Measurements from ENCODE around the gene PRAMEF8. TPM values are rescaled to one million over a fixed set of nuclear protein-coding genes. Genes with fewer than 3 reads are reported as not detected.
"Not testable (repeated sequence)": the region's sequence is repeated elsewhere in the genome, so short reads cannot be mapped to it uniquely, and the experiment has no call there.

Gene PRAMEF8
- total and polyA plus RNA-seq, 2 experiments from 2014 or later: not detected

- H3K4me2 ChIP-seq; H3K27ac ChIP-seq; H3K4me3 ChIP-seq; H3K4me1 ChIP-seq (ENCODE audit: insufficient read depth); H3K27me3 ChIP-seq; H3K79me2 ChIP-seq; H3K9me2 ChIP-seq (replicated peaks; ENCODE audit: insufficient read depth); H4K20me1 ChIP-seq (ENCODE audit: insufficient read depth, poor library complexity, severe bottlenecking); H2AFZ ChIP-seq; DNase-seq (ENCODE audit: low spot score); H3K36me3 ChIP-seq (replicated peaks; ENCODE audit: insufficient read depth, low read depth): not testable (repeated sequence)
- WGBS (ENCODE audit: low lambda C conversion rate, missing lambda C conversion rate): 50% methylated on average over 2 of the region's 2 CpGs
- H3K9me3 ChIP-seq (ENCODE audit: low read depth): peaks cover 15% of the 10 kb centered on the region
Observed at GRCh38 chr1:13232056-13232455, 52.9 kb downstream of the PRAMEF8 start.

Small RNA genes lying within 50 kb of the gene (small RNA-seq; reads per million reads assigned to genes)
- gene RNU6-771P: not detected

Other genes with a start within 250 kb of the PRAMEF8 start
- gene PRAMEF27, start 228.6 kb downstream of the PRAMEF8 start, total RNA-seq: not detected in 2 replicates
- not detected in 2 replicates for gene PRAMEF27, start 228.6 kb downstream of the PRAMEF8 start, polyA plus RNA-seq
- not detected in 2 replicates for gene HNRNPCL3, start 224.4 kb downstream of the PRAMEF8 start, total RNA-seq
- gene HNRNPCL3, start 224.4 kb downstream of the PRAMEF8 start, polyA plus RNA-seq: not detected in 2 replicates
- gene PRAMEF25, start 214.4 kb downstream of the PRAMEF8 start, total RNA-seq: not detected in 2 replicates
- not detected in 2 replicates for gene PRAMEF25, start 214.4 kb downstream of the PRAMEF8 start, polyA plus RNA-seq
- gene HNRNPCL2, start 168.3 kb downstream of the PRAMEF8 start, total RNA-seq: not detected in 2 replicates
- gene HNRNPCL2, start 168.3 kb downstream of the PRAMEF8 start, polyA plus RNA-seq: not detected in 2 replicates
- gene PRAMEF26, start 129.1 kb downstream of the PRAMEF8 start, total RNA-seq: not detected in 2 replicates
- not detected in 2 replicates for gene PRAMEF26, start 129.1 kb downstream of the PRAMEF8 start, polyA plus RNA-seq
- not detected in 2 replicates for gene HNRNPCL4, start 119.5 kb downstream of the PRAMEF8 start, total RNA-seq
- not detected in 2 replicates for gene HNRNPCL4, start 119.5 kb downstream of the PRAMEF8 start, polyA plus RNA-seq
- not detected in 2 replicates for gene PRAMEF9, start 113.3 kb downstream of the PRAMEF8 start, total RNA-seq
- gene PRAMEF9, start 113.3 kb downstream of the PRAMEF8 start, polyA plus RNA-seq: not detected in 2 replicates
- not detected in 2 replicates for gene PRAMEF13, start 83.7 kb downstream of the PRAMEF8 start, total RNA-seq
- gene PRAMEF13, start 83.7 kb downstream of the PRAMEF8 start, polyA plus RNA-seq: not detected in 2 replicates
- not detected in 2 replicates for gene PRAMEF18, start 59.0 kb downstream of the PRAMEF8 start, total RNA-seq
- gene PRAMEF18, start 59.0 kb downstream of the PRAMEF8 start, polyA plus RNA-seq: not detected in 2 replicates
- not detected in 2 replicates for gene PRAMEF5, start 30.9 kb downstream of the PRAMEF8 start, total RNA-seq
- not detected in 2 replicates for gene PRAMEF5, start 30.9 kb downstream of the PRAMEF8 start, polyA plus RNA-seq
- gene PRAMEF33, start 18.4 kb upstream of the PRAMEF8 start, total RNA-seq: not detected in 2 replicates
- gene PRAMEF33, start 18.4 kb upstream of the PRAMEF8 start, polyA plus RNA-seq: not detected in 2 replicates
- gene PRAMEF15, start 30.4 kb upstream of the PRAMEF8 start, total RNA-seq: not detected in 2 replicates
- not detected in 2 replicates for gene PRAMEF15, start 30.4 kb upstream of the PRAMEF8 start, polyA plus RNA-seq
- gene PRAMEF14, start 62.0 kb upstream of the PRAMEF8 start, total RNA-seq: not detected in 2 replicates
- not detected in 2 replicates for gene PRAMEF14, start 62.0 kb upstream of the PRAMEF8 start, polyA plus RNA-seq
- gene PRAMEF19, start 86.8 kb upstream of the PRAMEF8 start, total RNA-seq: not detected in 2 replicates
- not detected in 2 replicates for gene PRAMEF19, start 86.8 kb upstream of the PRAMEF8 start, polyA plus RNA-seq
- gene PRAMEF17, start 104.5 kb upstream of the PRAMEF8 start, total RNA-seq: not detected in 2 replicates
- not detected in 2 replicates for gene PRAMEF17, start 104.5 kb upstream of the PRAMEF8 start, polyA plus RNA-seq
- not detected in 2 replicates for gene PRAMEF20, start 125.3 kb upstream of the PRAMEF8 start, total RNA-seq
- not detected in 2 replicates for gene PRAMEF20, start 125.3 kb upstream of the PRAMEF8 start, polyA plus RNA-seq
- 3.8 and 7.5 TPM in 2 replicates for gene LRRC38, start 228.9 kb upstream of the PRAMEF8 start, total RNA-seq
- gene LRRC38, start 228.9 kb upstream of the PRAMEF8 start, polyA plus RNA-seq: 14.0 and 26.7 TPM in 2 replicates

Data from hepatocyte (in vitro differentiated cells).